ENCODE results near the gene NIPAL1. TPM values are rescaled to one million over a fixed set of nuclear protein-coding genes. Genes with fewer than 3 reads are reported as not detected.

The NIPAL1 gene
- 3.8 and 4.3 TPM in 2 replicates for total RNA-seq

DNA sequence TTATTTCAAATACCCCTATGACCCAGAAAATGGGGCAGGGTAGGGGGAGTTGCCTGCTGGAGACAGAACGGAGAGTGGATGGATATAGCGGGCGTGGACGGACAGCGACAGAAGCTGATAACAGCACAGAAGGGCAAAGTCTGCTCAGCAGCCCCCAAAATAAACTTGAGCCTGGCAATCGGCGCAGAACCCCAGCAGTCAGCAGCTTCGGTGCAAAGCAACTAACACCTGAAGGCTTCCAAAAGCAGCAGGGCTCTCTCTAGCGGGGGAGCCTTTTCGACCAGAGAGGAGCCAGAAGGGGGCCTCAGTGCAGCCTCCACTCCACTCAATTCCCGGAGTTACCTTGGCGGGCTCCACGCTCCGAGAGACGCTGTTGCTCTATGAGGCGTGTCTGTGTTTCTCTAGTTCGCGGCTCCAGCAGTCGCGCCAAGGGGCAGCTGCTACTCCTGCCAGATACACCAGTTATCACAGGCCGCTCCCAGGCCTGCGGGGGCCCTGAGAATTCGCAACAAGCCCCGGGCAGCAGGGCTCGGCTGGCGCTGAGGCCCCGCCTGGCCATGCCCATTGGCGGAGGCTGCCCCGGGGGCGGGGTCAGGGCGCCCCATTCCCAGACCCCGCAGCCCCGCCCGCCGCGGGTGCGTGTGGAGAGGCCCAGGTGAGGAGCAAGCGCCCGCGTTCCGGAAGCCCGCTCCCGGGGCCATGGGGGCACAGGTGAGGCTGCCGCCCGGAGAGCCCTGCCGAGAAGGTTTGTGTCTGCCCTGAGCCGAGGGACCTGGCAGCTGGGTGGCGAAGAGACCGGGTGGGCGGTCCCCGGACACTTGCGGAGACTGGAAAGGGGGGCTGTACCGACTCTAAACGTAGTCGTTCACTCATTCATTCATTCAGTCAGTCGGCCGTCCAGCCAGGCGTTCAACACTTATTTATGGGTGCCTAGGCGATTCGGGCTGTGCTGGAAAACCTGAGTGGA lies at the start of gene NIPAL1, which contains the start of gene CNGA1:
NIPAL1 (plus strand) TSS at position 632 of the 967 bp plus-strand sequence; CDS start at position 700, 68 bp downstream.
CNGA1 (minus strand) TSS at position 541 of the 967 bp plus-strand sequence. CDS start 63,992 bp downstream, outside the sequence.
- TF ChIP-seq, protein P1, sequence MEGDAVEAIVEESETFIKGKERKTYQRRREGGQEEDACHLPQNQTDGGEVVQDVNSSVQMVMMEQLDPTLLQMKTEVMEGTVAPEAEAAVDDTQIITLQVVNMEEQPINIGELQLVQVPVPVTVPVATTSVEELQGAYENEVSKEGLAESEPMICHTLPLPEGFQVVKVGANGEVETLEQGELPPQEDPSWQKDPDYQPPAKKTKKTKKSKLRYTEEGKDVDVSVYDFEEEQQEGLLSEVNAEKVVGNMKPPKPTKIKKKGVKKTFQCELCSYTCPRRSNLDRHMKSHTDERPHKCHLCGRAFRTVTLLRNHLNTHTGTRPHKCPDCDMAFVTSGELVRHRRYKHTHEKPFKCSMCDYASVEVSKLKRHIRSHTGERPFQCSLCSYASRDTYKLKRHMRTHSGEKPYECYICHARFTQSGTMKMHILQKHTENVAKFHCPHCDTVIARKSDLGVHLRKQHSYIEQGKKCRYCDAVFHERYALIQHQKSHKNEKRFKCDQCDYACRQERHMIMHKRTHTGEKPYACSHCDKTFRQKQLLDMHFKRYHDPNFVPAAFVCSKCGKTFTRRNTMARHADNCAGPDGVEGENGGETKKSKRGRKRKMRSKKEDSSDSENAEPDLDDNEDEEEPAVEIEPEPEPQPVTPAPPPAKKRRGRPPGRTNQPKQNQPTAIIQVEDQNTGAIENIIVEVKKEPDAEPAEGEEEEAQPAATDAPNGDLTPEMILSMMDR (IDR thresholded peaks at IDR 0.05; ENCODE audit: insufficient read depth, low read length, poor library complexity, severe bottlenecking), result peak; percentile 64
- Histone ChIP-seq H3K4me3 (ENCODE audit: low read depth, low read length) (peak within 1 kb of the TSS; percentile 61), H3K36me3 (ENCODE audit: control insufficient read depth, insufficient read depth, low read length) (no peaks in the 10 kb centered on the region), H3K27me3 (ENCODE audit: control insufficient read depth, insufficient read depth, low read length) (no peaks in the 10 kb centered on the region)
- peak; percentile 37 for DNase-seq (ENCODE audit: low read depth)

DNA sequence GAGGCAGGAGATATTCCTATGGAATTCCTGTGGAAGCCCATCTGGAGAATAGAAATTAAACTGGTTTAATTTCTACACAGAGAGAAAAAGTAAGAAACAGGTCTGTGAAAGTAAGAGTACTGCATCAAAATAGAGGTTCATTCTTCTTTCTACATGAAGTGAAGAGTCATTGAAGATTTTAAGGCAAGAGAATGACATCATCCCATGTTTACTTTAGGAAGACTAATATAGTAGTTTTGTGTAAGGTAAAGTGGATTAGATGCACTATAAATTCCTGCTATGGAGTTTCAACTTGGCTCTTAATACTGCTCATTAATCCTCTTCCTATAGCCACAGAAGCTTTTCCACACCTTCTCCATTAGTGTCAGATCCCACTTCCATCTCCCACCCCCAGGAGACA lies 47.7 kb upstream of the NIPAL1 start:
- H3K4me3 ChIP-seq (ENCODE audit: low read depth, low read length), result no peak overlapping the region
- DNase-seq (ENCODE audit: low read depth), result no peak
- TF ChIP-seq, protein P1 (IDR thresholded peaks at IDR 0.05; ENCODE audit: insufficient read depth, low read length, poor library complexity, severe bottlenecking), result no peak
- no peaks in the 10 kb centered on the region for H3K36me3 ChIP-seq (ENCODE audit: control insufficient read depth, insufficient read depth, low read length)
- H3K27me3 ChIP-seq (ENCODE audit: control insufficient read depth, insufficient read depth, low read length), result no peaks in the 10 kb centered on the region

DNA sequence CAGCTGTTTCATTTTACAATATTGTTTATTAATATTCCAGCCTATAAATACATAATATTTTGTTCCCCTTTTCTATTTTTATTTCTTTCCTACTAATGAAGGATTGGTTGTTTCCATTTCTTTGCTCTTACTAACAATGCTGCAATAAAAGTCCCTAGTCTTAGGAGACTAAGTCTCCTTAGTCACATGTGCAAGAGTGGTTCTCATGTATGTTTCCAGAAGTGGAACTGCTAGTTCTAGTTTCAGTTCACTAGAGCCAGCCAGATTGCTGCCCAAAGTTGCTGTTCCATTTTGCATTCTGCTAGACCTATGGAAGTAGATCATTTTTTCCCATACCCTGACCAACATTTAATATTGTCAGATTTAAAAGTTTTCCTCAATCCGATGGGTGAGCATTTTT lies 44.4 kb upstream of the NIPAL1 start:
- TF ChIP-seq, protein P1 (IDR thresholded peaks at IDR 0.05; ENCODE audit: insufficient read depth, low read length, poor library complexity, severe bottlenecking), result no peak
- DNase-seq (ENCODE audit: low read depth), result no peak
- Histone ChIP-seq H3K27me3 (ENCODE audit: control insufficient read depth, insufficient read depth, low read length) (no peaks in the 10 kb centered on the region), H3K4me3 (ENCODE audit: low read depth, low read length) (no peak overlapping the region), H3K36me3 (ENCODE audit: control insufficient read depth, insufficient read depth, low read length) (no peaks in the 10 kb centered on the region)

DNA sequence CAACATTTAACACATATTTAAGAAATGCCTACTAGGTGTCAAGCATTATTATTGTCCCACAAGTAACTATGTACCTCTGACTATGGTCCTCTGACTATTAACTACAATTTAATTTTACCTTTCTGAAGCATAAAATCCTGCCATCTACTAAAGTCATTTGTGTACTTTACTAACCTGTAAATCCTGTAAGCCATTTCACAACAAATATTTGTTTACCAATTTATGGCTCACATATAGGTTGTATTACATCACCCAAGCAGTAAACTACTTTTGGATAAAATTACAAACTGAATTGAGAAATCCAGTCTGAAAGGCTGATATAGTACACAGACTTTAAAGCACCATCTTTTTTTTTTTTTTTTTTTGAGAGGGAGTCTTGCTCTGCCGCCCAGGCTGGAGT lies 43.9 kb upstream of the NIPAL1 start:
- Histone ChIP-seq H3K36me3 (ENCODE audit: control insufficient read depth, insufficient read depth, low read length) (no peaks in the 10 kb centered on the region), H3K4me3 (ENCODE audit: low read depth, low read length) (no peak overlapping the region), H3K27me3 (ENCODE audit: control insufficient read depth, insufficient read depth, low read length) (no peaks in the 10 kb centered on the region)
- DNase-seq (ENCODE audit: low read depth), result no peak
- TF ChIP-seq, protein P1 (IDR thresholded peaks at IDR 0.05; ENCODE audit: insufficient read depth, low read length, poor library complexity, severe bottlenecking), result no peak

DNA sequence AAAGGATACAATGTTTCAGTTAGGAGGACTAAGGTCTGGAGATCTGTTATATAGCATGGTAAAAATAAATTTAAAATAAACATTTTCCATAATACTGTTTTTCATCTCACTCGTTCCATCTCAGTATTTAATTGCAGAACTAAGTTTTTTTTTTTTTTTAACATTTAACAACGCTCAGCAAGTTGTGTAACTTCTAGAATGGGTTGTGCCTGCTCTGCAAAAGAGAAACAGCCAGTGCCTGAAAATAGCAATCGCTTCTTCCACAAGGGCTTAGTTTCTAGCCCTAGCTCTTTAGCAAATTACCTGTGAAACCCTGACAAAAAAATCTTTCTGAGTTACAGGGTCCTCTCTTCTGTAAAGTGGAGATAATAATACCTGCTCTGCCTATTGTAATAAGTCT lies 42.0 kb upstream of the NIPAL1 start:
- H3K27me3 ChIP-seq (ENCODE audit: control insufficient read depth, insufficient read depth, low read length), result no peaks in the 10 kb centered on the region
- TF ChIP-seq, protein P1 (IDR thresholded peaks at IDR 0.05; ENCODE audit: insufficient read depth, low read length, poor library complexity, severe bottlenecking), result no peak
- no peak for DNase-seq (ENCODE audit: low read depth)
- no peak overlapping the region for H3K4me3 ChIP-seq (ENCODE audit: low read depth, low read length)
- no peaks in the 10 kb centered on the region for H3K36me3 ChIP-seq (ENCODE audit: control insufficient read depth, insufficient read depth, low read length)

All from kidney epithelial cell (primary cell).